Aorta (tissue), 5 donors: ENCODE results near the gene PTPRG. TPM values are rescaled to one million over a fixed set of nuclear protein-coding genes. Genes with fewer than 3 reads are reported as not detected.

Experiments
- ATAC-seq: fragments of 200-7000 bp; cut with Tn5 transposase; one replicate; pipeline ENCODE4 v1.9.1; 2022; ENCODE audit warnings: moderate library complexity; ENCODE audit not compliant: low FRiP score
- DNase-seq, 2 donors: peaks; one replicate each; pipeline ENCODE4 v3.0.0-alpha.2; 2020
- H3K27ac ChIP-seq, 2 donors: one replicate each; pipeline ENCODE4 v1.5.1; 2013; ENCODE audit warnings: low read length in 2 of 2, mild to moderate bottlenecking in 2 of 2, moderate library complexity in 2 of 2, control low read depth in 1 of 2, inconsistent platforms in 1 of 2, low read depth in 1 of 2
- H3K27me3 ChIP-seq, 2 donors: one replicate each; pipeline ENCODE4 v1.6.1; 2013; ENCODE audit warnings: control low read depth in 1 of 2, low read length in 1 of 2, mild to moderate bottlenecking in 1 of 2, moderate library complexity in 1 of 2; ENCODE audit not compliant: insufficient read depth in 2 of 2, control insufficient read depth in 1 of 2
- H3K36me3 ChIP-seq, 2 donors: one replicate each; pipeline ENCODE4 v1.6.1; 2013; ENCODE audit warnings: control low read depth in 1 of 2, low read length in 1 of 2, mild to moderate bottlenecking in 1 of 2; ENCODE audit not compliant: insufficient read depth in 2 of 2, control insufficient read depth in 1 of 2
- H3K4me1 ChIP-seq, 2 donors: one replicate each; pipeline ENCODE4 v1.6.1; 2013; ENCODE audit warnings: low read length in 2 of 2, control low read depth in 1 of 2, mild to moderate bottlenecking in 1 of 2, moderate library complexity in 1 of 2; ENCODE audit not compliant: insufficient read depth in 2 of 2, control insufficient read depth in 1 of 2
- H3K4me3 ChIP-seq, 2 donors: one replicate each; pipeline ENCODE4 v1.5.1; 2013; ENCODE audit warnings: low read length in 2 of 2, control low read depth in 1 of 2, mild to moderate bottlenecking in 1 of 2
- H3K9me3 ChIP-seq: one replicate; pipeline ENCODE4 v1.6.1; 2013; ENCODE audit warnings: mild to moderate bottlenecking, low read length; ENCODE audit not compliant: control insufficient read depth
- WGBS, 2 donors: extraction: QIAGEN DNeasy Blood & Tissue Kit; methylation state at CpG; one replicate each; pipeline ENCODE4 v1.1.7; 2013; 5-methylcytosine and 5-hydroxymethylcytosine counted together
- intact Hi-C, 2 donors: fragments of 100-400 bp; cut with DNase I; formaldehyde crosslinking; loops; one replicate each; pipeline versions ENCODE4 v1.14.2 to v1.15.0; 2022
- polyA plus RNA-seq, 2 donors: library from polyadenylated mRNA; stranded (reverse); fragments of 200-250 nt; gene quantifications; one replicate each; pipeline ENCODE4 v1.2.3, GENCODE V29; 2013
- total RNA-seq, 2 donors: library from RNA; stranded (reverse); fragmentation: NEBNext Ultra II Directional; extraction: Animal tissue kit (Norgen Biotek cat#: 25700); gene quantifications; one replicate each; pipeline ENCODE4 v1.2.1, GENCODE V29; 2021
- donor health status: healthy with polysubstance abuse.
- donor health status: Bipolar disorder and iron deficiency.
- donor health status: DM: no; HTN: no; CAD: no.
- donor health status: DM: no; HTN: no; CAD: no.
- donor health status: DM: yes; HTN: yes; CAD: no.

Gene PTPRG
- total and polyA plus RNA-seq, 4 donors, result 5.3 to 150 (median 52.4) TPM

GRCh38 chr3:61896251-61896650 is 334.9 kb downstream of the PTPRG start:
- intact Hi-C loops, result no loop called here
- 85 to 96% methylated on average over 2 of the region's 2 CpGs for WGBS, 2 donors

GRCh38 chr3:61897848-61898247 is 336.5 kb downstream of the PTPRG start:
- 94 to 95% methylated on average over 2 of the region's 2 CpGs for WGBS, 2 donors
- intact Hi-C loops, result no loop called here

More at GRCh38 chr3:61896251-61896650, 334.9 kb downstream of the PTPRG start:
- no peaks in the 10 kb centered on the region for H3K27me3 ChIP-seq
- DNase-seq (no peak), ATAC-seq (no peak)
- no peak overlapping the region for H3K4me3 ChIP-seq
- H3K9me3 ChIP-seq, result no peaks in the 10 kb centered on the region
- no peak overlapping the region for H3K27ac ChIP-seq
- H3K36me3 ChIP-seq, result no peaks in the 10 kb centered on the region
- H3K4me1 ChIP-seq, result peaks cover 0 to 9% of the 10 kb centered on the region in 2 donors

GRCh38 chr3:61899700-61900462 is 338.5 kb downstream of the PTPRG start:
- no peaks in the 10 kb centered on the region for H3K36me3 ChIP-seq
- DNase-seq (no peak), ATAC-seq (no peak)
- 92 to 94% methylated on average over 9 of the region's 9 CpGs for WGBS, 2 donors
- no peak overlapping the region for H3K4me3 ChIP-seq
- H3K27ac ChIP-seq, result no peak overlapping the region
- intact Hi-C loops, result no loop called here
- no peaks in the 10 kb centered on the region for H3K27me3 ChIP-seq
- H3K4me1 ChIP-seq, result peaks cover 3 to 11% of the 10 kb centered on the region in 2 donors
- no peaks in the 10 kb centered on the region for H3K9me3 ChIP-seq

More at GRCh38 chr3:61897848-61898247, 336.5 kb downstream of the PTPRG start:
- Histone ChIP-seq H3K27me3 (no peaks in the 10 kb centered on the region), H3K4me3 (no peak overlapping the region), H3K27ac (no peak overlapping the region), H3K36me3 (no peaks in the 10 kb centered on the region), H3K9me3 (no peaks in the 10 kb centered on the region), H3K4me1 (peaks cover 0 to 15% of the 10 kb centered on the region in 2 donors)
- ATAC-seq (no peak), DNase-seq (no peak)

- Histone ChIP-seq H3K4me3 (no peak overlapping the region), H3K27me3 (no peaks in the 10 kb centered on the region), H3K4me1 (peaks cover 3 to 9% of the 10 kb centered on the region in 2 donors), H3K27ac (no peak overlapping the region), H3K9me3 (no peaks in the 10 kb centered on the region), H3K36me3 (no peaks in the 10 kb centered on the region)
- intact Hi-C loops, result no loop called here
- ATAC-seq (no peak), DNase-seq (no peak)
- 96 to 98% methylated on average over 2 of the region's 2 CpGs for WGBS, 2 donors
Measured at GRCh38 chr3:61901496-61901895, 340.1 kb downstream of the PTPRG start.

GRCh38 chr3:61901986-61902385 is 340.6 kb downstream of the PTPRG start:
- no peak overlapping the region for H3K27ac ChIP-seq
- H3K9me3 ChIP-seq, result no peaks in the 10 kb centered on the region
- peaks cover 3 to 9% of the 10 kb centered on the region in 2 donors for H3K4me1 ChIP-seq
- no peaks in the 10 kb centered on the region for H3K36me3 ChIP-seq
- DNase-seq (no peak), ATAC-seq (no peak)
- no peak overlapping the region for H3K4me3 ChIP-seq
- H3K27me3 ChIP-seq, result no peaks in the 10 kb centered on the region
- intact Hi-C loops, result no loop called here
- 61 to 92% methylated on average over 2 of the region's 2 CpGs for WGBS, 2 donors

GRCh38 chr3:61903074-61903473 is 341.7 kb downstream of the PTPRG start:
- DNase-seq, result no peak
- intact Hi-C loops, result no loop called here
- H3K4me1 ChIP-seq, result peaks cover 3 to 9% of the 10 kb centered on the region in 2 donors
- no peaks in the 10 kb centered on the region for H3K36me3 ChIP-seq
- WGBS, 2 donors, result 90 to 92% methylated on average over 9 of the region's 9 CpGs
- no peak overlapping the region for H3K4me3 ChIP-seq
- H3K27ac ChIP-seq, result no peak overlapping the region
- no peaks in the 10 kb centered on the region for H3K27me3 ChIP-seq
- H3K9me3 ChIP-seq, result no peaks in the 10 kb centered on the region
- ATAC-seq, result no peak

GRCh38 chr3:61903931-61904657 is 342.7 kb downstream of the PTPRG start:
- Histone ChIP-seq H3K27me3 (no peaks in the 10 kb centered on the region), H3K27ac (peak overlapping the region; percentile 76 to 85), H3K4me1 (peaks cover 3 to 9% of the 10 kb centered on the region in 2 donors), H3K9me3 (no peaks in the 10 kb centered on the region), H3K36me3 (no peaks in the 10 kb centered on the region), H3K4me3 (no peak overlapping the region)
- WGBS, 2 donors, result 4 to 5% methylated on average over 4 of the region's 4 CpGs
- ATAC-seq (peak; percentile 69), DNase-seq (no peak)
- intact Hi-C loops, result no loop called here

- intact Hi-C loops, result no loop called here
- H3K27me3 ChIP-seq, result no peaks in the 10 kb centered on the region
- WGBS, 2 donors, result 93 to 94% methylated on average over 7 of the region's 7 CpGs
- no peak overlapping the region for H3K27ac ChIP-seq
- DNase-seq, result no peak
- H3K36me3 ChIP-seq, result no peaks in the 10 kb centered on the region
- peaks cover 5 to 9% of the 10 kb centered on the region in 2 donors for H3K4me1 ChIP-seq
- no peak for ATAC-seq
- no peaks in the 10 kb centered on the region for H3K9me3 ChIP-seq
- no peak overlapping the region for H3K4me3 ChIP-seq
Measured at GRCh38 chr3:61907210-61907795, 345.9 kb downstream of the PTPRG start.
